ENCODE data around the gene ADD3. TPM values are rescaled to one million over a fixed set of nuclear protein-coding genes. Genes with fewer than 3 reads are reported as not detected.

ADD3 gene
- total RNA-seq, 1 experiment from 2014 or later = 32.4 TPM

GRCh38 chr10:109998513-109998912, 9.3 kb upstream of the ADD3 start:
- CTCF ChIA-PET = no interaction called here

GRCh38 chr10:110002801-110003523, 4.8 kb upstream of the ADD3 start:
- CTCF ChIA-PET = no interaction called here
- H3K27ac ChIP-seq (ENCODE audit: low read length) = no peak overlapping the region
- H3K27me3 ChIP-seq (ENCODE audit: control insufficient read depth, insufficient read depth, low read length) = no peaks in the 10 kb centered on the region
- POLR2A ChIA-PET = no interaction called here
- H3K9me3 ChIP-seq (ENCODE audit: control insufficient read depth, insufficient read depth, low read depth, low read length) = no peaks in the 10 kb centered on the region
- H3K4me3 ChIP-seq (ENCODE audit: low read depth in 2 of 2, low read length in 2 of 2) = no peak overlapping the region
- BruUV-seq (replicated peaks) = no TSS peak
- peaks cover 8% of the 10 kb centered on the region; the same call in 1 of the 2 replicates for H3K4me1 ChIP-seq (ENCODE audit: control insufficient read depth, insufficient read depth, low read length)
- DNase-seq (ENCODE audit: low read depth, low spot score) (no peak), ATAC-seq (no peak)
- H3K36me3 ChIP-seq (ENCODE audit: control insufficient read depth, insufficient read depth, low read length) = no peaks in the 10 kb centered on the region
- no peak for TF ChIP-seq TCF7L2 (IDR thresholded peaks at IDR 0.05; ENCODE audit: low read depth, low read length)
- TF ChIP-seq, protein P1, sequence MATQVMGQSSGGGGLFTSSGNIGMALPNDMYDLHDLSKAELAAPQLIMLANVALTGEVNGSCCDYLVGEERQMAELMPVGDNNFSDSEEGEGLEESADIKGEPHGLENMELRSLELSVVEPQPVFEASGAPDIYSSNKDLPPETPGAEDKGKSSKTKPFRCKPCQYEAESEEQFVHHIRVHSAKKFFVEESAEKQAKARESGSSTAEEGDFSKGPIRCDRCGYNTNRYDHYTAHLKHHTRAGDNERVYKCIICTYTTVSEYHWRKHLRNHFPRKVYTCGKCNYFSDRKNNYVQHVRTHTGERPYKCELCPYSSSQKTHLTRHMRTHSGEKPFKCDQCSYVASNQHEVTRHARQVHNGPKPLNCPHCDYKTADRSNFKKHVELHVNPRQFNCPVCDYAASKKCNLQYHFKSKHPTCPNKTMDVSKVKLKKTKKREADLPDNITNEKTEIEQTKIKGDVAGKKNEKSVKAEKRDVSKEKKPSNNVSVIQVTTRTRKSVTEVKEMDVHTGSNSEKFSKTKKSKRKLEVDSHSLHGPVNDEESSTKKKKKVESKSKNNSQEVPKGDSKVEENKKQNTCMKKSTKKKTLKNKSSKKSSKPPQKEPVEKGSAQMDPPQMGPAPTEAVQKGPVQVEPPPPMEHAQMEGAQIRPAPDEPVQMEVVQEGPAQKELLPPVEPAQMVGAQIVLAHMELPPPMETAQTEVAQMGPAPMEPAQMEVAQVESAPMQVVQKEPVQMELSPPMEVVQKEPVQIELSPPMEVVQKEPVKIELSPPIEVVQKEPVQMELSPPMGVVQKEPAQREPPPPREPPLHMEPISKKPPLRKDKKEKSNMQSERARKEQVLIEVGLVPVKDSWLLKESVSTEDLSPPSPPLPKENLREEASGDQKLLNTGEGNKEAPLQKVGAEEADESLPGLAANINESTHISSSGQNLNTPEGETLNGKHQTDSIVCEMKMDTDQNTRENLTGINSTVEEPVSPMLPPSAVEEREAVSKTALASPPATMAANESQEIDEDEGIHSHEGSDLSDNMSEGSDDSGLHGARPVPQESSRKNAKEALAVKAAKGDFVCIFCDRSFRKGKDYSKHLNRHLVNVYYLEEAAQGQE (IDR thresholded peaks at IDR 0.05; ENCODE audit: insufficient read depth in 1 of 2, low read depth in 2 of 2, low read length in 1 of 2) = no peak
- TF ChIP-seq POLR2AphosphoS5 (IDR thresholded peaks at IDR 0.05; ENCODE audit: low read depth, low read length) = no peak
- TF ChIP-seq CTCF (IDR thresholded peaks at IDR 0.05) = no peak
- no peak for TF ChIP-seq SIN3A (IDR thresholded peaks at IDR 0.05; ENCODE audit: borderline replicate concordance, insufficient read depth, low read depth, low read length)
- intact Hi-C loops (cut with micrococcal nuclease; ENCODE audit: unreplicated experiment) (no loop called here), in situ Hi-C loops (cut with HindIII; ENCODE audit: low pct_unique_long_range_greater_than_20kb, low sequenced_read_pairs) (no loop called here)

More at GRCh38 chr10:109998513-109998912, 9.3 kb upstream of the ADD3 start:
- in situ Hi-C loops (cut with HindIII; ENCODE audit: low pct_unique_long_range_greater_than_20kb, low sequenced_read_pairs) = no loop called here
- intact Hi-C loops (cut with micrococcal nuclease; ENCODE audit: unreplicated experiment) = no loop called here
- POLR2A ChIA-PET = no interaction called here
- TF ChIP-seq CTCF (IDR thresholded peaks at IDR 0.05) = no peak
- TF ChIP-seq, protein P1 (IDR thresholded peaks at IDR 0.05; ENCODE audit: insufficient read depth in 1 of 2, low read depth in 2 of 2, low read length in 1 of 2) = no peak
- no peak for TF ChIP-seq SIN3A (IDR thresholded peaks at IDR 0.05; ENCODE audit: borderline replicate concordance, insufficient read depth, low read depth, low read length)
- TF ChIP-seq POLR2AphosphoS5 (IDR thresholded peaks at IDR 0.05; ENCODE audit: low read depth, low read length) = no peak
- TF ChIP-seq TCF7L2 (IDR thresholded peaks at IDR 0.05; ENCODE audit: low read depth, low read length) = no peak
- Histone ChIP-seq H3K4me1 (ENCODE audit: control insufficient read depth, insufficient read depth, low read length) (no peaks in the 10 kb centered on the region), H3K27ac (ENCODE audit: low read length) (no peak overlapping the region), H3K4me3 (ENCODE audit: low read depth in 2 of 2, low read length in 2 of 2) (no peak overlapping the region), H3K27me3 (ENCODE audit: control insufficient read depth, insufficient read depth, low read length) (peaks cover 7% of the 10 kb centered on the region; the same call in 1 of the 2 replicates), H3K9me3 (ENCODE audit: control insufficient read depth, insufficient read depth, low read depth, low read length) (no peaks in the 10 kb centered on the region), H3K36me3 (ENCODE audit: control insufficient read depth, insufficient read depth, low read length) (no peaks in the 10 kb centered on the region)
- no peak for DNase-seq (ENCODE audit: low read depth, low spot score)
- no TSS peak for BruUV-seq (replicated peaks)
- no peak for ATAC-seq

Data from Panc1 (cell line).